WTC11 (cell line): ENCODE measurements around the gene LDHB.

Experiments used
- ETV6 ChIP-seq: sonication (generic); formaldehyde crosslinking; IDR thresholded peaks from 2 replicates; pipeline ENCODE4 v1.8.1; 2022; ENCODE audit warnings: mild to moderate bottlenecking, missing genetic modification reagents
- FOXP1 ChIP-seq: sonication (generic); formaldehyde crosslinking; IDR thresholded peaks from 2 replicates; pipeline ENCODE4 v1.8.0; 2022; ENCODE audit warnings: missing genetic modification reagents, mild to moderate bottlenecking, moderate library complexity, borderline replicate concordance
- ZNF232 ChIP-seq: sonication (generic); formaldehyde crosslinking; IDR thresholded peaks from 2 replicates; pipeline ENCODE4 v1.8.0; 2022; ENCODE audit warnings: mild to moderate bottlenecking, missing genetic modification reagents
- ZNF317 ChIP-seq: sonication (generic); formaldehyde crosslinking; IDR thresholded peaks from 2 replicates; pipeline ENCODE4 v1.8.1; 2023; ENCODE audit warnings: low read depth, mild to moderate bottlenecking, moderate library complexity, missing genetic modification reagents, borderline replicate concordance
- TF ChIP-seq, protein P1 (sequence below): sonication (generic); formaldehyde crosslinking; IDR thresholded peaks from 2 replicates; pipeline ENCODE4 v1.8.0; 2022; ENCODE audit warnings: mild to moderate bottlenecking, missing genetic modification reagents
- TF ChIP-seq, protein P2 (sequence below): fragments of 200-600 bp; IDR thresholded peaks from 2 replicates; pipeline ENCODE4 v1.8.0; 2022; ENCODE audit warnings: antibody characterized with exemption

DNA sequence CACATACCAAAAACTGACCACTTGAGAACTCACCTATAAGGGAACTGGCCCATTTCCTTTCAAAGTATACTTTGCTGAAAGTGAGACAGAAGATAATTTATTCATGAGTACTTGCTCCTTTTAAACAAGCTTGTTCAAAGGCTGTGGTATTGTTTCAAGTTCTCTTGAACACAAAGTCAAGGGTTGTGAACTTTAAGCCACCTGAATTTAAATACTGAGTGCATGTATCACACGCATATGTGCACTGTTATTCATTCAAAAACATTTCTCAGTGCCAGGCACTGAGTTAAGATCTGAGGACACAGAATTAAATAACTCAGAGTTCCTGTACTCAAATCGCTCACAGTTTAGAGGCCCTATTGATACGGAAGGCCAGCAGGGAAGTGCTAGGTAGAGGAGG lies 19.1 kb upstream of the LDHB start:
- TF ChIP-seq FOXP1 (CRISPR knock-in tag): no peak
- TF ChIP-seq, protein P1, sequence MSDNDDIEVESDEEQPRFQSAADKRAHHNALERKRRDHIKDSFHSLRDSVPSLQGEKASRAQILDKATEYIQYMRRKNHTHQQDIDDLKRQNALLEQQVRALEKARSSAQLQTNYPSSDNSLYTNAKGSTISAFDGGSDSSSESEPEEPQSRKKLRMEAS (CRISPR knock-in tag): no peak
- TF ChIP-seq, protein P2, sequence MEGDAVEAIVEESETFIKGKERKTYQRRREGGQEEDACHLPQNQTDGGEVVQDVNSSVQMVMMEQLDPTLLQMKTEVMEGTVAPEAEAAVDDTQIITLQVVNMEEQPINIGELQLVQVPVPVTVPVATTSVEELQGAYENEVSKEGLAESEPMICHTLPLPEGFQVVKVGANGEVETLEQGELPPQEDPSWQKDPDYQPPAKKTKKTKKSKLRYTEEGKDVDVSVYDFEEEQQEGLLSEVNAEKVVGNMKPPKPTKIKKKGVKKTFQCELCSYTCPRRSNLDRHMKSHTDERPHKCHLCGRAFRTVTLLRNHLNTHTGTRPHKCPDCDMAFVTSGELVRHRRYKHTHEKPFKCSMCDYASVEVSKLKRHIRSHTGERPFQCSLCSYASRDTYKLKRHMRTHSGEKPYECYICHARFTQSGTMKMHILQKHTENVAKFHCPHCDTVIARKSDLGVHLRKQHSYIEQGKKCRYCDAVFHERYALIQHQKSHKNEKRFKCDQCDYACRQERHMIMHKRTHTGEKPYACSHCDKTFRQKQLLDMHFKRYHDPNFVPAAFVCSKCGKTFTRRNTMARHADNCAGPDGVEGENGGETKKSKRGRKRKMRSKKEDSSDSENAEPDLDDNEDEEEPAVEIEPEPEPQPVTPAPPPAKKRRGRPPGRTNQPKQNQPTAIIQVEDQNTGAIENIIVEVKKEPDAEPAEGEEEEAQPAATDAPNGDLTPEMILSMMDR: no peak
- TF ChIP-seq ETV6: no peak
- no peak for TF ChIP-seq ZNF232 (CRISPR knock-in tag)
- TF ChIP-seq ZNF317 (CRISPR knock-in tag): no peak
